RCC 7860 (cell line): ENCODE measurements around the gene CSN2.
"Not testable (repeated sequence)": the region's sequence is repeated elsewhere in the genome, so short reads cannot be mapped to it uniquely, and the experiment has no call there.

Source experiments
- DNase-seq: peaks from one replicate; pipeline ENCODE4 v3.0.0-alpha.2; 2015; ENCODE audit warnings: low spot score
- FAIRE-seq: peaks from 2 replicates; lab custom pipeline; 2012; peaks lifted over from hg19 to GRCh38; lab: Jason Lieb, UNC

CSN2 gene, protein sequence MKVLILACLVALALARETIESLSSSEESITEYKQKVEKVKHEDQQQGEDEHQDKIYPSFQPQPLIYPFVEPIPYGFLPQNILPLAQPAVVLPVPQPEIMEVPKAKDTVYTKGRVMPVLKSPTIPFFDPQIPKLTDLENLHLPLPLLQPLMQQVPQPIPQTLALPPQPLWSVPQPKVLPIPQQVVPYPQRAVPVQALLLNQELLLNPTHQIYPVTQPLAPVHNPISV

DNA sequence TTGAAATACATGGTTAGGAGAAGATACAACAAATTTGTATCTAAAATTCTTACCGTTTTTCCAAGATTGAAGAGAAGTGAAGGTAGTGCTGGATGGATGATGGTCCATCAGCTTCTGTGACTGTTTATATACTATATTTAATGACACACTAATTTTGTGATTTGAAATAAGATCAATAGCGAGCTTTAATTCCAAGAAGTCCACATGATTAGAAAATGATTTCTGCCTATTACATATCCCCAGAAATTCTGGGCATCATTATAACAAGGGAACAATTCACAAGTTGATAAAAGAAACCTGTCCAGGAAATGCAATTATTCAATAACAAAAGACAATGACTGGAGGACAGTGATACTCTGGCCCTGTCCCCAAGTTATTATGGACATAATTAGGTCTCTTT lies at the start of gene CSN2:
CSN2 (minus strand) TSS at position 101 of the 400 bp plus-strand sequence. CDS start 4,733 bp downstream, outside the sequence.
- DNase-seq = no peak
- FAIRE-seq = no peak

DNA sequence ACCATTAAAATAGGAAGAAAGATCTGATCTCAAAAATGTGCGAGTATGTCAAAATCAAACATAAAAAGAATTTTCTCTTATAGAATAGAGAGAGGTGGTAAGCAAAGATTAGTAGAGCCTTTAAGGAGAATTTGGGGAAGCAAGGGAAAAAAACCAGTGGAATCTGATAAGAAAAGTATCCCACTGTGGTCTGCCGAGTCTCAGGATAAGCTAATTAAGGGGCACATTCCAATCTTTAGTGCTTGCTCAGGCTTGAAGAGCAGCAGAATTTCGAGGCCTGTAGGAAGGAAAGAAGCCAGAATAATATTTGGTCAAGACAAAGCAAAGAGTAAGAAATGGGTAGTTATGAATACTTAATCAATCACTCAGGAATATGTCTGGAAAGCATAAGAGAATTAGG lies 43.2 kb upstream of the CSN2 start:
- FAIRE-seq = no peak

DNA sequence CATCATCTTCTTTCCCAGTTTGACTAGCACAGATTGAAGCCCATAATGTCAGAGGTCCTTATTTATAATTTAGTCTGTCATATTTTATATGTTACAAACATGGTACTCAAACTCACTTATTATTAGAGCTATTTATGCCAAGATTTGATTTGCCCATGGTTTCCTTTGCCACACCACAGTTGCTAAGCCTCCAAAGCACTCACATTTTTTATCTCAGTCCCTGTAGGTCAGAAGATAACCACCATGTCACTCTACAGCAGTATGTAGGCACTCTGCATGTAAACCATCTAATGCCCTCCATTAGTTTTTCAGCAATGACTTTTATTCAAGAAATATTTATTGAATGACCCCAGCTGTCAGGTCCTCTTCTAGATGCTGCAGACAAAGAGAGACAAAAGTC lies 37.0 kb upstream of the CSN2 start:
- no peak for FAIRE-seq
- no peak for DNase-seq

More for the DNA sequence above, 43.2 kb upstream of the CSN2 start:
- DNase-seq = no peak

DNA sequence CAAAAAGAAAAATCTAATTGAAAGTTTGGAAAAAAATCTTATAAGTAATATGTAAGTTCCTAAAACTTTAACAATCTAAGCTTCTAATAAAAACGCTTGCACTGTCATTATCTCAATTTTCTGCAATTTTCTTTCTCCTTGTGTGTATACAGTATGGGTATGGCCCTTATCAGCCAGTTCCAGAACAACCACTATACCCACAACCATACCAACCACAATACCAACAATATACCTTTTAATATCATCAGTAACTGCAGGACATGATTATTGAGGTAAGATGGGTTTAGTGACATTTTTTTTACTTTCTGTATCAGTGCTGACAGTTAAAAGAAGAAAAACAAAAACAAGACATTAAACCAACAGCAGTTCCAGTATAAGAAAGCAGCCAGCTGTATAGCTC lies 35.2 kb upstream of the CSN2 start:
- FAIRE-seq (no peak), DNase-seq (no peak)

DNA sequence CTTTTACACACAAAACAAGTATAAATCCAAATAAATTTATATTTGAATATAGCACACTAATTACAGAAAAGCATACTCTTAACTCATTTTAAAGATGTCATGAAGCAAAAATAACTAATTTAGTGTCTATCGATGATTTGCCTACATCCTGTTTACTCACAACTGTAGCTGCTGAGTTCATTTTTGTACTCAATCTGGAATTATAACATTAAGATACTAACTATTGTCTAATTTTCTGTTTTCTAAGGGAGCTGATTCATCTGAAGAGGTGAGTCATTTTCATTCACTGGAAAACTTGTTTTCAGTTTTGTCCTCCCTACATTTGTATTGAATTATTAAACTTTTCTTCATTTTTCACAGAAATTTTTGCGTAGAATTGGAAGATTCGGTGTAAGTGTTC lies 33.9 kb upstream of the CSN2 start:
- no peak for FAIRE-seq
- DNase-seq = no peak

DNA sequence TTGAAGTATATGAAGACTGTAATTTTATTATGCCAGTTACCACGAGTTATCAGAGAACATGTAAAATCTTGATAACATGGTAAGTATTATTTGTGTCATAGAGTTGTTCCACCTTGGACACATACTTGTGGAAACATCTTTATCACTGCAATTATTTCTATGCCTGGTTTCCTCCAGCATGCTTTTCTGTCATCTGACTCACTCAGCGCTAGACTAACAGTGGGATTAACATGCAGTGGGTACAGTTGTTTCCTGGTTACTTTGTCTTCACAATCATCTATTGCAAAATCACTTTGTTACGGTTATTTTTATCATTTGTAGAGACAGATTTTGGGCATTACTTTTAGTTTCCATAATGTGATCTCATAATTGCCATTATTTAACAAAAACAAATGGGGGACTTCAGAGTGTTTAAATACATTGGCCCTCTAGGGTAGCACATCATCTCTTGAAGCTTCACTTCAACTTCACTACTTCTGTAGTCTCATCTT lies 30.0 kb upstream of the CSN2 start, which contains the start of gene STATH:
STATH (plus strand) TSS at position 441 of the 491 bp plus-strand sequence. CDS start 2,472 bp downstream, outside the sequence.
- DNase-seq = no peak
- FAIRE-seq = no peak

DNA sequence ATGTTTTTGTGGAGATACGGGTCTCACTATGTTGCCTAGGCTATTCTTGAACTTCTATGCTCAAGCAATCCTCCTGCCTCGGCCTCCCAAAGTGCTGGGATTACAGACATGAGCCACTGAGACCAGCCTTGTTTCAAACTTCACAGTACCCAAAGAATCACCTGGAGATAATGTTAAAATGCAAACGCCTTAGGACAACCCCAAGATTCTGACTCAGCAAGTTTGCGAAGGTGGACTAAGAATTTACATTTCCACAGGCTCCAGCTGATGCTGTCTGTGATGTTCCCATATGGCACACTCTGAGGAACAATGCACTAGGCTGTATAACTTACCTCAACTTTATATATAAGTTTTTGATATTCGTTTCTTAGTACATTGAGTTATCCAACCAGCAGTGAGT lies 29.3 kb upstream of the CSN2 start:
- FAIRE-seq (no peak), DNase-seq (no peak)

DNA sequence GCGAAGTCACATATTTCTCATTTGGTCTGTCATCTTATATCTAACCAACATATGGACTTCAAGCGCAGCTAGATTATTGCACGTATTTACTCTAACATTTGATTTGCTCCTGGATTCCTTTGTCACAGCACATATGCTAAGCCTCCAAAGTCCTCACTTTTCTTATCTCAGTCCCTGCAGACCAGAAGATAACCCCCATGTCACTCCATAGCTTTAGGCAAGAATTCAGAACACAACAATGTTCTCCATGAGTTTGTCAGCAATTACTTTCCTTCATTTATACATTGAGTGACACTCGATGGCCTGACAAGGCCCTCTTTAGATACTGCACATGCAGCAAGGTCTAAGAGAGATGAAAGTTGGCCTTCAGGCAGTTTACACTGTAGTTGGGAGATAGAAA lies 25.5 kb upstream of the CSN2 start:
- no peak for FAIRE-seq

DNA sequence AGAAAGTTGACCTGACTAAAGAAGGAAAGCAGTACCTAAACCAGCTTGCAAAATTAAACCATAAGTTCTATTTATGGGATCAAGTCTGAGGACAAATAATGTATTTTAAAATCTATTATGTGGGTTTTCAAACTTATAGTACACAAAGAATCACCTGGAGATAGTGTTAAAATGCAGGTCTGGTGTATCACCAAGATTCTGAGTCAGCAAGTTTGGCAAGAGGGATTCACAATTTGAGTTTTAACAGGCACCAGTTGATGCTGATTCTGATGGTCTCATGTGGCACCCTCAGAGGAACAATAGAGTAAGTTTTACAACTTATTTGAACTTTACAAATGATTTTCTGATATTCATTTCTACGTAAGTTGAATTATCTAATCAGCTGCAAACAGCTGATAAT lies 21.1 kb upstream of the CSN2 start:
- no peak for FAIRE-seq
- DNase-seq = no peak

More for the DNA sequence above, 25.5 kb upstream of the CSN2 start:
- no peak for DNase-seq

DNA sequence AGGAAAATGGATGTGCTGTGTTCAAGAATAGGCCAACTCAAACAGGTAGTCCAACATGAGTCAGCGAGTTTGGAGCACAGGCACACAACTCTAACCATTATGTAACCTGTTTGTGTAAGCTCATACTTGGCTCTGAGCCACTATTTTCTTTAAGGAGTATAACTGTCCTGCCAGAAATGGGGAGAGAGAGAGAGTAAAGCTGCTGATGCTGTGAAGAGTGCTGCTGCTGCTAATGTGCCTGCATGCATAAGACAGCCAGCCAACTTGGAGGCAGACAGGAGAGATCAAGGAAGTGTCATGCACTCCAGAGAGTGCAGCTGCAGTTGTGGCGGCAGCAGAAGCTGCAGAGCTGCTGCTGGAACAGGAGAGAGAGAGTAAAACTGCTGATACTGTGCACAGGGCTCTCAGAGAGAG lies 18.5 kb upstream of the CSN2 start:
- DNase-seq = no peak
- FAIRE-seq = no peak

DNA sequence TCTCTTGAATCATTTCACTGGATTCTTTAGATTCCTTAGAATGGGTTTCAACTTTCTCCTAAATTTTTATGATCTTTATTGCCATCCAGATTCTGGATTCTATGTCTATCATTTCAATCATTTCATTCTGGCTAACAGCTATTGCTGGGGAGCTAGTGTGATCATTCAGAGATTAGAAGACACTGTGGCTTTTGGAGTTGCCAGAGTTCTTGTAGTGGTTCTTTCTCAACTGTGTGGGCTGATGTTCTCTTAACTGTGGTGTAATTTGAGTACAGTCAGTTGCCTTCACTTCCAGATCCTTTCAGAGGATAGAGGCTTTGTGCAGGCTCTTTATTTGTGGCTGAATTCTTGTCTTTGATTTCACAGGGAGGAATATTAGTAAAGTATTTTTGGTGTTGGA lies 12.1 kb upstream of the CSN2 start:
- DNase-seq = no peak
- no peak for FAIRE-seq

DNA sequence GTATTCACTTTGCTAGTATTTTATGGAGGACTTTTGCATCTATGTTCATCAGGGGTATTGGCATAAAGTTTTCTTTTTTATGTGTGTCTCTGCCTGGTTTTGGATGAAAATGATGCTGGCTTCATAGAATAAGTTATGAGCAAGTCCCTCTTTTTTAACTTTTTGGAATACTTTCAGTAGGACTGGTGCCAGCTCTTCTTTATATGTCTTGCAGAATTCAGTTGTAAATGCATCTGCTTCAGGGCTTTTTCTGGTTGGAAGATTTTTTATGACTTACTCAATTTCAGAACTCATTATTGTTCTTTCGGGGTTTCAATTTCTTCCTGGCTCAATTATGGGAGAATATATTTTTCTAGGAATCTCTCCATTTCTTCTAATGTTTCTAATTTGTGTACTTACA lies 9.1 kb upstream of the CSN2 start:
- DNase-seq = no peak
- FAIRE-seq = no peak

DNA sequence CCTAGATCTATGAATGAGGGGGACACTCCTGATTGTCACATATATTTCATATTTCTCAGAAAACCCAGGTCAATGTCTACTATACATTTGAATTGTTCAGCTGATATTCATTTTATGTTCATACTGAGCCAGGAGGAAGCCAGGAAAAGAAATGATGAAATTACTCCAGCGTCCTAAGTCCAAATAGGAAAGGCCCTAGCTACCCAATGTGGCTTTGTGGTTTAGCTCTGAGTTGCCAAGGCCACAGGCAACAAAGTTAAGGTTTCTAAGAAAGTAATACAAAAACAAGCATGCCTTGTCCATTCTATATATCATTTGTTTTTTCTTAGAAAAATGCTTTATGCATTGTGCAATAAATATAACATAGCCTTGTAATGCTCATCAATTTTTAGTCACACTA lies 4.5 kb upstream of the CSN2 start:
- DNase-seq = no peak

DNA sequence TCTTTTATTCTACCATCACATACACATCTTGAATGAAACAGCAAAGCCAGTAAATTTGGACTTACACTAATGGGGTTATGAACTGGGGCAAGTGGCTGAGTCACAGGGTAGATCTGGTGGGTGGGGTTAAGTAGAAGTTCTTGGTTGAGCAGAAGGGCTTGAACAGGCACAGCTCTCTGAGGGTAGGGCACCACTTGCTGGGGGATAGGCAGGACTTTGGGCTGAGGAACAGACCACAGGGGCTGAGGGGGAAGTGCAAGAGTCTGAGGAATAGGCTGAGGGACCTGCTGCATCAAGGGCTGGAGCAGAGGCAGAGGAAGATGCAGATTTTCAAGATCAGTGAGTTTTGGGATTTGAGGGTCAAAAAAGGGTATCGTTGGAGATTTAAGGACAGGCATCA lies 8.3 kb downstream of the CSN2 start:
- DNase-seq (no peak), FAIRE-seq (no peak)

More for the DNA sequence above, 4.5 kb upstream of the CSN2 start:
- no peak for FAIRE-seq

DNA sequence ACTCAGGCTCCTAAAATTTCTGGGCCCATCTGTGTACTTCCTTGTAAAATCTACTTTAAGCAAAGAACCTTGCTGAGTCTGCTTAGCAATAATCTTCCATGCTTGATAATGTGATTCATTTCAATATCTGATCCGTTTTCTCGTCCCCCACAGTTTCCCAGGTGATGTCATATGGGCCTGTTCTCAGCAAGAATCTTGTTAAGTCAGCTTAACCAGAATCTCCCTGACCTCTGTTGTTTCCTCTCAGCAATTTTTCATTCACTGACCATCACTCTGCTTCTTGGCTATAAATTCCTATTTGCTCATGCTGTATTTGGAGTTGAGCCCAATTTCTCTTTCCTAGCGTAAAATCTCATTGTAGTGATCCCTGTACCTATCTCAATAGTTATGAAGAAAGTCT lies 13.9 kb downstream of the CSN2 start:
- no peak for DNase-seq
- no peak for FAIRE-seq

DNA sequence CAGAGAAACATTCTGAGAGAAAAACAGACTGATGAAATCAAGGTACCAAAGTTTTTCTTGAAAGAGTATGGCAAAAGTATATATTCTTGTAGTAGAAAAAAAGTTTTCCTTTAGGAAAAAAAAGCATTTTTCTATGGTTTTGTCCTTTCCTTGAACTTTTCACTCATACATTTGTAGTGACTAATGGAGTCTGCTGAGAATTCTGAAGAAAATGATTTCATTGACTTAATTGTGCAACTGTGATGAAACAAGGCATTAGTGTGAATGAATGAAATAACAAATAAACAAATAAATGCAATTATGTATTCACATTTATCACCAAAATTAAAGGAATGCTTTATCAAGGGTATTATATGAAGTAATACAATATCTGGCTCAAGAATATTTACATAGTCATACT lies 29.0 kb downstream of the CSN2 start:
- FAIRE-seq (no peak), DNase-seq (no peak)

DNA sequence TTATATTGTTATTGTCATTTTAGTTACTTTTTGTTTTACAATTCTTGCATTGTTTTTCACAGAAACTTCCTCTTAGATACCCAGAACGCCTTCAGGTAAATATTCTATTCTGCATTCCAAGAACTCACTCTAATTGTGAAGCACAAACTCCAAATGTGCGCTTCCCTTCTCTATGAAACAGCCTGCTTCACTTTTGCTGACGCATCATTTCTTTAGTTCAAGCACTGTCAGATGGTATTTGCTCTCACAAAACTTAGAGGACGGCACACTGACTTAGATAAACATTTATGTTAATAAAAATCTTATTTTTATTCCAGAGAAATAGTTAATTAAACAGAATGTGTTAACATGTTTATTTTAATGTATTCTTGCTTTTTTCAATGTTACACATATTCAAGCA lies 31.4 kb downstream of the CSN2 start:
- no peak for FAIRE-seq

DNA sequence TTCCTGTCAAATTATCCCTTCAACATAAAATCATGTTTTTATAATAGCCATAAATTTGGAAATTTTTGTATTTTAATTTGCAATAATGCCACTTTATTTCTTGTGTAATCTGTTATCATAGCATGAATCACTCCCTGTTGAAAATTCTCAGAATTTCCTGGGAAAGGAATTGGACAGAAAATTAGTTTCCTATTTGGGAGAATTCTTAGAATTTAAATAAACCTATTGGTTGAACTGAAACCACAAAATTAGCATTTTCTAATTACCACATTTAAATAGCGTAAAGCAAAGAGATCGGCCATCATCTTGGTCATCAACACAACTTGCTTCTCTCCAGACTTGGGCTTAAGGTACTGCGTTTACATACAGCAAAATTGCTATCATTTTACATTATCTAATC lies 34.8 kb downstream of the CSN2 start, which contains the start of gene CSN1S1:
CSN1S1 (plus strand) TSS at position 301 of the 400 bp plus-strand sequence. CDS start 1,488 bp downstream, outside the sequence.
- FAIRE-seq = no peak
- DNase-seq = no peak

More for the DNA sequence above, 31.4 kb downstream of the CSN2 start:
- DNase-seq = no peak

DNA sequence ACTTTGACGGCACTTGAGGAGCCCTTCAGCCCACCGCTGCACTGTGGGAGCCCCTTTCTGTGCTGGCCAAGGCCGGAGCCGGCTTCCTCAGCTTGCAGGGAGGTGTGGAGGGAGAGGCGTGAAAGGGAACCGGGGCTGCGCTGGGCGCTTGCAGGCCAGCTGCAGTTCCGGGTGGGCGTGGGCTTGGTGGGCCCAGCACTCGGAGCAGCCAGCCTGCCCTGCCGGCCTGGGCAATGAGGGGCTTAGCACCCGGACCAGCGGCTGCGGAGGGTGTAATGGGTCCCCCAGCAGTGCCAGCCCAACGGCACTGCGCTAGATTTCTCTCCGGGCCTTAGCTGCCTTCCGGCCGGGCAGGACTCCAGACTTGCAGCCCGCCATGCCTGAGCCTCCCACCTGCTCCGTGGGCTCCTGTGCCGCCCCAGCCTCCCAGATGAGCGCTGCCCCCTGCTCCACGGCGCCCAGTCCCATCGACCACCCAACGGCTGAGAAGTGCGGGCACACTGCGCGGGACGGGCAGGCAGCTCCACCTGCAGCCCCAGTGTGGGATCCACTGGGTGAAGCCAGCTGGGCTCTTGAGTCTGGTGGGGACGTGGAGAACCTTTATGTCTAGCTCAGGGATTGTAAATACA lies 41.6 kb downstream of the CSN2 start:
- FAIRE-seq = not testable (repeated sequence)

DNA sequence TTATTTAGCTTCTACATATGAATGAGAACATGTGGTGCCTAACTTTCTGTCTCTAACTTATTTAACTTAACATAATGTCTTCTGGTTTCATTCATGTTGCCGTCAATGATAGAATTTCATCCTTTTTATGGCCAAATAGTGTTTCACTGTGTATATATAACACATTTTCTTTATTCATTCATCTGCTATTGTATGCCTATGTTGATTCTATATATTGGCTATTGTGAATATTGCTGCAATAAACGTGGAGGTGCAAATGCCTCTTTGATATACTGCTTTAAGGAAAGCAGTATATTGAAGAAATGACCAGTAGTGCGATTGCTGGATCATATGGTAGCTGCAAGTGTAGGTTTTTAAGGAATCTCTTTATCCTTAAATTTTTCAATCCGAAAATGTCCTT lies 44.7 kb downstream of the CSN2 start:
- no peak for DNase-seq
- no peak for FAIRE-seq

More for the DNA sequence above, 41.6 kb downstream of the CSN2 start:
- not testable (repeated sequence) for DNase-seq

DNA sequence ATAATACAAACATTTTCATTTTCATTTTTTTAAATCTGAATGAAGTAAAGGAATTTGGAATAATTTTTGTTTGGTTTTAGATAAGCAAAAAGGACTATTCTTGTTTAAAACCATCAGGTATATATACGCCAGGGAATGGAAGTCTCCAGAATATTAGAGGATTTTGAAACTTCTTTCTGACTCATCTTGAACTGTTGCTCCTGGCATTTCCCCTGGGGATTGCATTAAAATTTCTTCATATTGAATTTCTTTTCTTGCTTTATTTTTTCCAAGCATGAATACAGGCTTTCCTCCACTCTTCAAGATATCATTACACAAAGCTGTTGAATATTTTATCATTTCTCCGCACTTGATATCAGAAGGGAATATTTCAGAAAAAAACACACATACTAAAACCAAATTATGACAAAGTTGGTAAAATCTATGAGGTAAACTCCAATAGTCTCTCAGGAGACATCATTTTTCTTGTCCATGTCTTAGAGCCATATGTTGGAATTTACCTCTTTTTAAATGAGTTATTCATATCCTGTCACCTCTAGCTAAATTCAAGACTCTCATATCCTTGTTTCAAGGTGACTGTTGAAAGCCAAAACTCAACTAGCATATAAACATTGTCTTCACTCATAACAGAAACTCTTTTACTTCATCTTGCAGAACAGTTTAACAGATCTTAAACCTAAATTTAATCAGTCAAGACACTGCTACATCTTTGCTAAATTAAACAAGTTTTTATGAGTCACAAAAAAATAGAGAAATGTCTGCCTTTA lies 55.3 kb downstream of the CSN2 start:
- no peak for DNase-seq
- FAIRE-seq = no peak
